Measurements from ENCODE around the gene SREBF2.
A peak's percentile ranks its signal among the peaks of the same experiment; 100 is the strongest.
"Not testable (repeated sequence)": the region's sequence is repeated elsewhere in the genome, so short reads cannot be mapped to it uniquely, and the experiment has no call there.

SREBF2 gene

DNA sequence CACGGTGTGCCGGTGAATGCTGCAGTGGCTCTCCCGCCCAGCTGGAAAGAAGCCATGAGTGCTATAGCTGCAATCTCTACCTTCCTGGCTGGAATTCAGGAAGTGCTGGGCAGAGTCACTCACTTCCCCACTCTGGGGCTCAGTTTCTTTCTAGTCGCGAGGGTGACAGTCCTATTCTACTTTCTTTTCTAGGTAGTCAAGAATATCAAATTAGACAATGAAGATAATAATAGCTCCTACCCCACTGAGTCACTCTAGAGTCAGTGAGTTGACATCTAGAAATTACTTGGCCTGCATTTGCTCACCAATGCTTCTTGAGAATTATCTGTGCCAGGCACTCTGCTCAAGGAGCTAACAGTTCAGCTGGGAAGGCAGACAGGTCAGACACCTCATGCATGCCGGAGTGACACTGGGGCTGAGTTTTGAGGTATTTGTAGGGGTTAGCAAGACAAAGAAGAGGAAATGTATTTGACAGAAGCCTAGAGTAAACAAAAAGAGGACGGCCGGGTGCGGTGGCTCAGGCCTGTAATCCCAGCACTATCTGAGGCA lies 110.8 kb downstream of the SREBF2 start:
- DNase-seq = no peak

DNA sequence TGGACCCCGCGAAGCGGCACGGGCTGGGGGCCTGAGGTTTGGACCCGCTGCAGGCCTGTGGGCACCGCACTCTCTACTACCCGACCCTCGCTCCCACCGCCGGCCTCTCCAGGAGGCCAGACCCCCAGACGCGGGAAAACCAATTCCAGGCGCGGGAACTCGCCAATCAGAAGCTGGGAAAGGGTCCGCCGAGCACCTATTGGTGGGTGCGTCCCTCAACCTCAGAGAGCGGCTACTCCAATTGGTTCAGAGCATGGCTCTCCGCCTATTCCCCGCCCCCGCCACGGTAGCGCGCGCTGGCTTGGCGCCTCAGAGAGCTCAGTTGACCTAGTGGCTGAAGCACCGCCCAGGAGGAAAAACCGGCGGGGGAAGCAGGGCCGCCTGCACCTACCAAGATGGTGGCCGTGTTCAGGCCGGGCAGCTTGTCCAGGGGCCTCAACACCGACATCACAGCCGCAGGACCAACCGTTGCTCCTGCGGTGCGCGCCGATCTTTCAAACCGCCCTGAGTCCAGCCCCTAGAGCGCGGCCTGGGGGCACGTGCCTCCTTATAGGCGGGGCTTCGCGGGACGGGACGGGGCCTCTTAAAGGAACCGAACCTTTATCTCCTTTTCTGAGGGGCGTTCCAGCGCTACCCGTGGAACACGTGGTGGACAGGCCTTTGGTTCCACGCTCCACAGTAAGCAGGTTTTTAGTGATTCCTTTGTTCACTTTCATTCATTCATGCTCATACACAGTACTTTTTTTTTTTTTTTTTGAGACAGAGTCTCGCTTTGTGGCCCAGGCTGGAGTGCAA lies 113.9 kb downstream of the SREBF2 start, which contains the start of gene CENPM:
Gene CENPM, minus strand, starts transcription at position 524 of the 795 bp plus-strand sequence. Its CDS starts 76 bp downstream, at position 448.
- DNase-seq = peak; percentile 57 to 98 (median 92)

DNA sequence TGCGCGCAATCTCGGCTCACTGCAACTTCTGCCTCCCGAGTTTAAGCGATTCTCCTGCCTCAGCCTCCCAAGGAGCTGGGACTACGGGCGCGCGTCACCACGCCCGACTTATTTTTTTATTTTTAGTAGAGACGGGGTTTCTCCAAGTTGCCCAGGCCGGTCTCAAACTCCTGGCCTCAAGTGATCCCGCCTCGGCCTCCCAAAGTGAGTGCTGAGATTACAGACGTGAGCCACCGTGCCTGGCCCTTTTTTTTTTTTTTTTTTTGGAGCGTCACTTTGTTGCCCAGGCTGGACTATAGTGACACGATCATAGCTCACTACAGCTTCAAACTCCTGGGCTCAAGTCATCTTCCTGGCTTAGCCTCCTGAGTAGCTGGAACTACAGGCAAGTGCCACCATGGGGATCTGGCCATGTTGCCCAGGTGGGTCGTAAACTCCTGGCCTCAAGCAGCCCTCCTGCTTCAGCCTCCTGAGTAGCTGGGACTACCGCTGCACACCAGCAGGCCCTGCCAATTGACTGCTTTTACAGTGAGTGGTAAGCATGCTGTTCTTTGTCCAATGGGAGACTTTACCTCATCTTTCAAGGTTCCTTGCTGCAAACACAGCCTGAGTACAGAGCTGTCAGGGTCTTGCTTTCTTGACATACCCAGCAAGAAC lies 114.6 kb downstream of the SREBF2 start:
- DNase-seq = no peak

DNA sequence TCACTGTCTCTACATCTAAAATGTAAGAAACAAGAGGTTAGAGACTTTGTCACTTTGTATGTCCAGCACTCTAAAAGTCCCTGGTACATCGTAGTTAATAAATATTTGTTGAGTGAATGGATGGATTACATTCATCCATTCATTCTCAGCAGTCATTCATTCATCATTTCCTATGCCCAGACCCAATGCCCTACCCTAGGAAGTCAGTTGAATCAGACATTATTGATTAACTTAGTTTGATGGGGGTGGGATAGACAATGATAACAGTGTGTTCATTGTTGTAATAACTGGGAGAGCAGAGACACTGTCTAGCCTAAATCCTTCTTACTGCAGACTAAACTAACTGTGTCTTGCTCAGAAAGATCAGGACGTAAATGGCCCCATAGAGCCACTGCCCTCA lies 115.2 kb downstream of the SREBF2 start:
- DNase-seq = no peak

DNA sequence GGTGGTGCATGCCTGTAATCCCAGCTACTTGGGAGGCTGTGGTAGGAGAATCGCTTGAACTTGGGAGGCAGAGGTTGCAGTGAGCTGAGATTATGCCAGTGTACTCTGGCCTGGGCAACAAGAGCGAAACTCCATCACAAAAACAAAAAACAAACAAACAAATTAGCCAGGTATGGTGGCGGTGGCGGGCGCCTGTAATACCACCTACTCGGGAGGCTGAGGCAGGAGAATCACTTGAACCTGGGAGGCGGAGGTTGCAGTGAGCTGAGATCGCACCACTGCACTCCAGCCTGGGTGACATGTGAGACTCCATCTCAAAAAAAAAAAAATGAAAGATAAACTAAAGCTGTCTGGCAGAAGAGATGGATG lies 116.0 kb downstream of the SREBF2 start:
- DNase-seq = not testable (repeated sequence)

DNA sequence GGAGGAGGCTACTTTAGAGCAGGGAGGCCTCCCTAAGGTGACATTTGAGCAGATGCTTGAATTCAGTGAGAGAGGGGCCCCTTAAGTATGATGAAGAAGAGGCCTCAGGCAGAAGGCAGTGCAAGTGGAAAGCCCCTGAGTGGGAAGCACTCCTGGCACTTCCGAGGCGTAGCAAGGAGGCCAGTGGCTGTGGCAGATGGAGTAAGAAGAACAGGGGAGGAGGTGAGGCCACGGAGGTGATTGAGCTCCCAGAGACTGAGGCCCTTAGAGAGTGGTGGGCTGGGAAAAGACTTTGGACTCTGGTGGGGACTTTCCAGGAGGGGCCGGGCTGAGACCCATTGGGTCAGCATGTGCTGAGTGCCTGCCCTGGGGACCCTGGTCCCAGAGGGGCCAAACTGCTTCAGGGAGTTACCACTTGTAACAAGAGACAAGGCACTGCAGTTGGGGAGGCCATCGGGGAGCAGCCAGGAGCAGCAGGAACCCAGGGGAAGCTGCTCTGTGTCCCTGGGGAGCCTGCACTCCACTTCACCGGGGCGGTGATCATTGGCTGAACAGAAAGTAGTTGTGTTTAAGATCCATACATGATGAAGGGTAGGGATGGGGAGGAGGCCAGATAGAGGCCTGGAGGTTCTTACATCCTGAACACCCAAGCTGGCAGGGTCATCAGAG lies 116.5 kb downstream of the SREBF2 start:
- no peak for DNase-seq

DNA sequence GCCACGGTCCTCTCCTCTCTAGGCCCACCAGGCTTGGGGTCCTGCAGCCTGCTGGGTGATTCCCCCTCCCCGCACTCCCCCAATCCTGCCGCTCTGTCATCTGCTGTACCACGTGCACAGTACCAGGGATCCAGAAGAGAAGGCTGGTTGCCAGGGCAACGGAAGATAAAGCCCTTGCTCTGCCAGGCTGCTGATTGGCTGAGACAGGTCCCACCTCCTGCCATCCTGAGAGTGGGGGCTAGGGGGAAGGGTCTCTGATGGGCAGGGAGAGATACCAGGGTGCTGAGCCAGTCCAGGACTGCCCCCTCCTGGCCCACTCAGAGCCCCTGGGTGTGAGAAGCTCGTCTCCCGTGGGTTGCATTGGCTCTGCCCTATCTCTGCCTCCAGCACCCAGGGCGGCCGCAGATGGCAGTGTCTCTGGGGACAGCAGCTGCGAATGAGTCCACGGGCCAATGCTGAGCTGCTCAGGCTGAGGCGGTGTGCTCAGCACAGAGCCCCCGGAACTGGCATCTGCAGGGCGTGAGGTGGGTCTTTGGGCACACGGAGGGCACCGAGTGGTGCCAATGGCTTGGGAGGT lies 119.1 kb downstream of the SREBF2 start, which contains the start of gene SMIM45:
Gene SMIM45, plus strand, starts transcription at position 253 of the 577 bp plus-strand sequence.
- DNase-seq = peak in 57 of 58 donors; percentile 47 to 97 (median 86)

DNA sequence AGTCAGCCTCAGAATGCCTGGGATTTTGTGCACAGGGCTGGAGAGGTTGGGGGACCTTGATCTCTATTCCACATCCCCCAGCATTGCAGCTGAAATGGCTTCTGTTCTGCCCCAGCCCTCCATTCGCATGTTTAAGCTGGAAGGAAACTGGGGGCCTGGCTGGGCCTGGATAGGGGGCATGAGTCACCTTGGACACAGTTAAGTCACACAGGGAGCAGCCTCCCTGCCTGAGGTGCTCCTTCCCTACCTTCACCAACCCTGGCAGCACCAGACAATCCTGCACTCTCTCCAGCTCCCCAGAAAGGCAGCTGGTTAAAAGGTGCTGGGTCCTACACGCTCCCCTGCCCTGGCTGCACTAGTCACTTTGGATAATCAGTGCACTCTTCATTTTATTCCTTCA lies 119.8 kb downstream of the SREBF2 start:
- peak in 1 of 58 donors; percentile 29 for DNase-seq

Data from anterior cingulate cortex (tissue), 58 donors.